HepG2 (cell line): Measurements from ENCODE around the gene CYP27B1. TPM values are rescaled to one million over a fixed set of nuclear protein-coding genes. Genes with fewer than 3 reads are reported as not detected.

Experiments
- ATAC-seq: fragments of 200-7000 bp; cut with Tn5 transposase; 3 replicates; pipeline ENCODE4 v1.9.1; 2020; ENCODE audit warnings: mild to moderate bottlenecking, moderate library complexity
- BruUV-seq: library from RNA; stranded (reverse); fragments of 400-500 nt; replicated peaks from 2 replicates; lab custom pipeline; 2021; lab: Mats Ljungman, UMichigan
- CTCF ChIA-PET: fragments of 300-600 bp; formaldehyde crosslinking; extraction: SDS; loops from one replicate; lab custom pipeline; 2021; ENCODE audit warnings: low total read pairs, inconsistent platforms, low intra/inter-chr PET ratio; lab: Yijun Ruan, JAX
- POLR2A ChIA-PET: fragments of 350-600 bp; sonication (Branson Sonifier 250); formaldehyde crosslinking; loops from one replicate; lab custom pipeline; 2020; ENCODE audit warnings: antibody characterized with exemption, inconsistent platforms; lab: Yijun Ruan, JAX
- DNase-seq: peaks from one replicate; pipeline ENCODE4 v3.0.0-alpha.2; 2015; ENCODE audit warnings: low spot score
- FAIRE-seq: peaks from 3 replicates; lab custom pipeline; 2011; peaks lifted over from hg19 to GRCh38; lab: Jason Lieb, UNC
- H2AFZ ChIP-seq: one replicate; pipeline ENCODE4 v1.6.1; 2011; ENCODE audit warnings: low read length, inconsistent platforms
- H3K27ac ChIP-seq: fragments of 300-600 bp; 3 replicates; pipeline ENCODE4 v1.8.0; 2011; ENCODE audit warnings: mixed run types, mild to moderate bottlenecking, mixed read lengths, low read length, inconsistent platforms; ENCODE audit not compliant: insufficient read depth; ENCODE audit errors: extremely low read length
- H3K27me3 ChIP-seq, 2 experiments: fragments of 200-600 bp in 1 of 2; 2 replicates in 1 of 2; 3 replicates in 1 of 2; pipeline versions ENCODE4 v1.6.0 to v1.8.0; 2011; ENCODE audit warnings: low read length in 2 of 2, mild to moderate bottlenecking in 2 of 2, moderate library complexity in 2 of 2, inconsistent platforms in 1 of 2; ENCODE audit not compliant: insufficient read depth in 2 of 2, control insufficient read depth in 1 of 2
- H3K36me3 ChIP-seq, 2 experiments: fragments of 200-600 bp in 1 of 2; replicated peaks in 1 of 2; 2 replicates in 1 of 2; 3 replicates in 1 of 2; pipeline versions ENCODE4 v1.5.1 to v1.8.0; 2011; ENCODE audit warnings: low read length in 2 of 2, inconsistent platforms in 1 of 2; ENCODE audit not compliant: insufficient read depth in 2 of 2, control insufficient read depth in 1 of 2
- H3K4me1 ChIP-seq: 2 replicates; pipeline ENCODE4 v1.5.1; 2012; ENCODE audit warnings: low read length, inconsistent platforms; ENCODE audit not compliant: insufficient read depth
- H3K4me2 ChIP-seq: 2 replicates; pipeline ENCODE4 v1.6.0; 2011; ENCODE audit warnings: low read depth, low read length, inconsistent platforms
- H3K4me3 ChIP-seq, 3 experiments: fragments of 200-600 bp in 1 of 3; sonication (generic), shearing (Covaris generic) in 1 of 3; replicated peaks in 1 of 3; 2 replicates each; pipeline ENCODE4 v1.5.1; 2011 to 2016; ENCODE audit warnings: low read length in 3 of 3, inconsistent platforms in 2 of 3, low read depth in 2 of 3, mild to moderate bottlenecking in 2 of 3, control low read depth in 1 of 3, mixed read lengths in 1 of 3; ENCODE audit not compliant: insufficient read depth in 1 of 3
- H3K79me2 ChIP-seq: one replicate; pipeline ENCODE4 v1.6.1; 2011; ENCODE audit warnings: low read length, inconsistent platforms; ENCODE audit not compliant: insufficient read depth
- H3K9ac ChIP-seq: 2 replicates; pipeline ENCODE4 v1.6.0; 2011; ENCODE audit warnings: mild to moderate bottlenecking, low read depth, low read length, inconsistent platforms; ENCODE audit not compliant: insufficient read depth
- H3K9me3 ChIP-seq: 2 replicates; pipeline ENCODE4 v1.5.1; 2012; ENCODE audit warnings: mild to moderate bottlenecking, low read length
- H4K20me1 ChIP-seq: 2 replicates; pipeline ENCODE4 v1.6.0; 2011; ENCODE audit warnings: inconsistent platforms, mild to moderate bottlenecking, low read length, moderate library complexity; ENCODE audit not compliant: insufficient read depth
- CBFB ChIP-seq: sonication (generic); formaldehyde crosslinking; IDR thresholded peaks from 2 replicates; pipeline ENCODE4 v1.4.0; 2020; ENCODE audit warnings: missing genetic modification reagents
- EZH2 ChIP-seq: conservative IDR thresholded peaks from 2 replicates; pipeline ENCODE4 v1.6.1; 2012; ENCODE audit warnings: mild to moderate bottlenecking, low read depth, low read length, moderate library complexity
- GABPA ChIP-seq, 2 experiments: IDR thresholded peaks; 2 replicates each; pipeline ENCODE4 v1.6.1; 2011 to 2016; ENCODE audit warnings: low read depth in 2 of 2, low read length in 1 of 2, missing biosample characterization in 1 of 2, missing genetic modification characterization in 1 of 2
- IRX3 ChIP-seq: sonication (generic); formaldehyde crosslinking; IDR thresholded peaks from 2 replicates; pipeline ENCODE4 v1.8.1; 2023; ENCODE audit warnings: mild to moderate bottlenecking, low read depth, missing genetic modification reagents, borderline replicate concordance
- MXD4 ChIP-seq: IDR thresholded peaks from 2 replicates; pipeline ENCODE4 v1.6.1; 2016; ENCODE audit warnings: mild to moderate bottlenecking, missing biosample characterization, missing genetic modification reagents
- NRL ChIP-seq: sonication (generic); formaldehyde crosslinking; IDR thresholded peaks from 2 replicates; pipeline ENCODE4 v1.5.0; 2020; ENCODE audit warnings: missing genetic modification reagents, mild to moderate bottlenecking, moderate library complexity, borderline replicate concordance
- PITX1 ChIP-seq: sonication (generic); formaldehyde crosslinking; IDR thresholded peaks from 2 replicates; pipeline ENCODE4 v1.5.1; 2020; ENCODE audit warnings: mild to moderate bottlenecking, missing genetic modification reagents
- SMAD1 ChIP-seq: sonication (generic); formaldehyde crosslinking; IDR thresholded peaks from 2 replicates; pipeline ENCODE4 v1.4.0; 2020; ENCODE audit warnings: missing genetic modification reagents, low read depth, mild to moderate bottlenecking, borderline replicate concordance
- ZFP36 ChIP-seq: fragments of 150-350 bp; IDR thresholded peaks from 2 replicates; pipeline ENCODE4 v1.6.1; 2018; ENCODE audit warnings: borderline replicate concordance, low read length, low read depth; ENCODE audit not compliant: partially characterized antibody
- ZMYM3 ChIP-seq: sonication (generic); formaldehyde crosslinking; IDR thresholded peaks from 2 replicates; pipeline ENCODE4 v1.5.1; 2020; ENCODE audit warnings: mild to moderate bottlenecking, missing genetic modification reagents
- ZNF772 ChIP-seq: sonication (generic); formaldehyde crosslinking; IDR thresholded peaks from 2 replicates; pipeline ENCODE4 v1.5.0; 2020; ENCODE audit warnings: mild to moderate bottlenecking, missing genetic modification reagents
- ZNF790 ChIP-seq: sonication (generic); formaldehyde crosslinking; IDR thresholded peaks from 2 replicates; pipeline ENCODE4 v1.8.0; 2022; ENCODE audit warnings: missing genetic modification reagents, mild to moderate bottlenecking, borderline replicate concordance
- ZNF850 ChIP-seq: sonication (generic); formaldehyde crosslinking; conservative IDR thresholded peaks from 2 replicates; pipeline ENCODE4 v1.9.0; 2021; ENCODE audit warnings: mild to moderate bottlenecking, missing genetic modification reagents
- WGBS: methylation state at CpG from one replicate; pipeline ENCODE4 v1.1.6; 2017; ENCODE audit warnings: low lambda C conversion rate; 5-methylcytosine and 5-hydroxymethylcytosine counted together
- in situ Hi-C: cut with HindIII; loops from 2 replicates; pipeline ENCODE4 v1.10.0; 2017; ENCODE audit warnings: low pct_unique_long_range_greater_than_20kb; ENCODE audit not compliant: extremely low pct_ligation_motif_present
- intact Hi-C: fragments of 100-400 bp; cut with micrococcal nuclease; formaldehyde crosslinking; loops from one replicate; pipeline ENCODE4 v1.10.0; 2022; ENCODE audit not compliant: unreplicated experiment
- polyA plus RNA-seq, 8 experiments: library from polyadenylated mRNA; depleted of rRNA in 3 of 8; stranded (reverse) in 7 of 8; unstranded in 1 of 8; fragments of >200 nt; fragmentation: Illumina TruSeq in 4 of 8; extraction: Trizol in 4 of 8; gene quantifications; 2 replicates each; pipeline versions ENCODE4 v1.2.1 to v1.2.3, GENCODE V29; 2011 to 2016; ENCODE audit warnings: low read depth in 4 of 8, missing spikeins in 1 of 8, mixed read lengths in 1 of 8; ENCODE audit not compliant: insufficient read depth in 1 of 8
- total RNA-seq, 5 experiments: library from RNA; depleted of rRNA; stranded (reverse); fragments of >200 nt; fragmentation: Illumina TruSeq; extraction: Trizol; gene quantifications; 2 replicates each; pipeline ENCODE4 v1.2.3, GENCODE V29; 2016; ENCODE audit warnings: low read depth in 1 of 5
- TF ChIP-seq, protein P1 (sequence below): sonication (generic); formaldehyde crosslinking; IDR thresholded peaks from 2 replicates; pipeline ENCODE4 v1.4.0; 2020; ENCODE audit warnings: mild to moderate bottlenecking, missing genetic modification reagents
- TF ChIP-seq, protein P2 (sequence below): sonication (generic); formaldehyde crosslinking; IDR thresholded peaks from 2 replicates; pipeline ENCODE4 v1.5.1; 2020; ENCODE audit warnings: mild to moderate bottlenecking, moderate library complexity, missing genetic modification reagents

Gene CYP27B1
- total and polyA plus RNA-seq, 2 of the 13 experiments (the other 11 are each of a cell fraction or from before 2014, with no cell fraction given): 2.3 to 3.0 TPM

DNA sequence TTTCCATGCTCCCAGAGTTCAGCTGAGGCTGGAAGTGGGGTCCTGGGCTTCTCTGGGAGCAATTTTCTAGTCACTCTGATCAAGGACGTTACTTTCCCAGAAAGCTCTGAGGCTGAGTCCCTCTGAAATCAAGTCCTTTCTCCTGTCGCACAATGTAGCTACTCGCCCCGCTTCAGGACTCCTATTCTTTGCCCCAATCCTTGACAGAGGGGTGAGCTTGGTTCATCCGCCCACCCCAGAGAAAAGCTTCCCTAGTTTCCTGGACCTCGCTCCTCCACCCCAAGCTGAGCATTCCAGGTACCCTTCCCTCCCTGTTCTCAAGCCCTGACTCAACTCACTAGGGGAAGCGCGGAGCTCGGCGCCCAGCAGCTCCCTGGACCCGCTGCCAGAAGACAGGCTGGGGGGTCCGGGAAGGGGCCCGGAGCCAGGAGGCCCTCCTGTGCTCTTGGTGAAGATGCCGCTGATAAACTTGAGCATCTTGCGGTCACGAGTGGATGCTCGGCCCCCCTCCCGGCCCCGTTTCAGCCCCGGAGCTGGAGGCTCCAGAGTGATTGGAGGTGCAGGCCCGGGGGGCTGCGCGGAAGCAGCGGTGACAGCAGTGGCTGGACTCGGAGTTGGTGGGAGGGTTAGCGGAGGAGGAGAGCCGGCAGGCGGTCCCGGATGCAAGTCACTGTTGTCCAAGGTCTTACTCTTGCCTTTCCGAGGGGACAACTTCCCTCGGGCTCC lies 30.0 kb downstream of the CYP27B1 start:
- H3K36me3 ChIP-seq: no peaks in the 10 kb centered on the region
- peaks cover 48% of the 10 kb centered on the region for H3K4me1 ChIP-seq
- ChIA-PET POLR2A (interaction anchor here (1.2 to 3.3 kb wide), 2 partner anchors 8 to 11 kb away, joined by 5 to 29 read pairs; partner anchors contain the start of gene TSPAN31), CTCF (no interaction called here)
- H3K4me3 ChIP-seq: peak overlapping the region; percentile 48 to 73 (median 59); a peak in 5 of 6 replicates
- intact Hi-C loops: loop anchor here (5.0 kb wide), 2 partner anchors 45 to 155 kb away; partner anchors contain the start of gene OS9
- in situ Hi-C loops: no loop called here
- no peak for FAIRE-seq
- DNase-seq: no peak
- 26% methylated on average over 11 of the region's 31 CpGs for WGBS
- no peak overlapping the region for H3K27ac ChIP-seq
- H2AFZ ChIP-seq: no peak overlapping the region
- peak overlapping the region; percentile 94 for H3K4me2 ChIP-seq
- no peak overlapping the region for H3K9ac ChIP-seq
- no TSS peak for BruUV-seq
- ATAC-seq: peak; percentile 4; the same call in 2 of the 3 replicates
- TF ChIP-seq, protein P1, sequence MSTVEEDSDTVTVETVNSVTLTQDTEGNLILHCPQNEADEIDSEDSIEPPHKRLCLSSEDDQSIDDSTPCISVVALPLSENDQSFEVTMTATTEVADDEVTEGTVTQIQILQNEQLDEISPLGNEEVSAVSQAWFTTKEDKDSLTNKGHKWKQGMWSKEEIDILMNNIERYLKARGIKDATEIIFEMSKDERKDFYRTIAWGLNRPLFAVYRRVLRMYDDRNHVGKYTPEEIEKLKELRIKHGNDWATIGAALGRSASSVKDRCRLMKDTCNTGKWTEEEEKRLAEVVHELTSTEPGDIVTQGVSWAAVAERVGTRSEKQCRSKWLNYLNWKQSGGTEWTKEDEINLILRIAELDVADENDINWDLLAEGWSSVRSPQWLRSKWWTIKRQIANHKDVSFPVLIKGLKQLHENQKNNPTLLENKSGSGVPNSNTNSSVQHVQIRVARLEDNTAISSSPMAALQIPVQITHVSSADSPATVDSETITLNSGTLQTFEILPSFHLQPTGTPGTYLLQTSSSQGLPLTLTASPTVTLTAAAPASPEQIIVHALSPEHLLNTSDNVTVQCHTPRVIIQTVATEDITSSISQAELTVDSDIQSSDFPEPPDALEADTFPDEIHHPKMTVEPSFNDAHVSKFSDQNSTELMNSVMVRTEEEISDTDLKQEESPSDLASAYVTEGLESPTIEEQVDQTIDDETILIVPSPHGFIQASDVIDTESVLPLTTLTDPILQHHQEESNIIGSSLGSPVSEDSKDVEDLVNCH (CRISPR knock-in tag): no peak
- TF ChIP-seq PITX1 (CRISPR knock-in tag): no peak
- TF ChIP-seq, protein P2, sequence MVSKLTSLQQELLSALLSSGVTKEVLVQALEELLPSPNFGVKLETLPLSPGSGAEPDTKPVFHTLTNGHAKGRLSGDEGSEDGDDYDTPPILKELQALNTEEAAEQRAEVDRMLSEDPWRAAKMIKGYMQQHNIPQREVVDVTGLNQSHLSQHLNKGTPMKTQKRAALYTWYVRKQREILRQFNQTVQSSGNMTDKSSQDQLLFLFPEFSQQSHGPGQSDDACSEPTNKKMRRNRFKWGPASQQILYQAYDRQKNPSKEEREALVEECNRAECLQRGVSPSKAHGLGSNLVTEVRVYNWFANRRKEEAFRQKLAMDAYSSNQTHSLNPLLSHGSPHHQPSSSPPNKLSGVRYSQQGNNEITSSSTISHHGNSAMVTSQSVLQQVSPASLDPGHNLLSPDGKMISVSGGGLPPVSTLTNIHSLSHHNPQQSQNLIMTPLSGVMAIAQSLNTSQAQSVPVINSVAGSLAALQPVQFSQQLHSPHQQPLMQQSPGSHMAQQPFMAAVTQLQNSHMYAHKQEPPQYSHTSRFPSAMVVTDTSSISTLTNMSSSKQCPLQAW (CRISPR knock-in tag): 0 out of 2 replicates have a peak, but pooled peaks have one; percentile 21
- no peak for TF ChIP-seq IRX3 (CRISPR knock-in tag)
- TF ChIP-seq SMAD1: no peak
- TF ChIP-seq ZNF850 (CRISPR knock-in tag): no peak
- no peak for TF ChIP-seq CBFB (CRISPR knock-in tag)
- 0 out of 2 replicates have a peak, but pooled peaks have one; percentile 7 for TF ChIP-seq ZNF772 (CRISPR knock-in tag)
- no peak for TF ChIP-seq ZNF790
- TF ChIP-seq GABPA (IDR thresholded peaks at IDR 0.05; ENCODE audit: low read depth, low read length): no peak
- TF ChIP-seq GABPA (CRISPR knock-in tag; IDR thresholded peaks at IDR 0.05; ENCODE audit: low read depth): no peak
- no peak for TF ChIP-seq MXD4 (CRISPR knock-in tag)
- TF ChIP-seq EZH2: peak; percentile 82; the same call in 1 of the 2 replicates
- TF ChIP-seq NRL (CRISPR knock-in tag): no peak
- TF ChIP-seq ZFP36: peak; percentile 69
- TF ChIP-seq ZMYM3 (CRISPR knock-in tag): peak; percentile 81
- peaks cover 12 to 59% of the 10 kb centered on the region in 2 experiments; a peak in 4 of 5 replicates for H3K27me3 ChIP-seq
- no peaks in the 10 kb centered on the region for H3K79me2 ChIP-seq
- H4K20me1 ChIP-seq: no peaks in the 10 kb centered on the region
- no peaks in the 10 kb centered on the region for H3K9me3 ChIP-seq
